Aorta (tissue), 5 donors: ENCODE data around the gene GSTA3. TPM values are rescaled to one million over a fixed set of nuclear protein-coding genes. Genes with fewer than 3 reads are reported as not detected.
"Not testable (repeated sequence)": the region's sequence is repeated elsewhere in the genome, so short reads cannot be mapped to it uniquely, and the experiment has no call there.

Experiments used
- ATAC-seq: fragments of 200-7000 bp; cut with Tn5 transposase; one replicate; pipeline ENCODE4 v1.9.1; 2022; ENCODE audit warnings: moderate library complexity; ENCODE audit not compliant: low FRiP score
- DNase-seq, 2 donors: peaks; one replicate each; pipeline ENCODE4 v3.0.0-alpha.2; 2020
- H3K27ac ChIP-seq, 2 donors: one replicate each; pipeline ENCODE4 v1.5.1; 2013; ENCODE audit warnings: low read length in 2 of 2, mild to moderate bottlenecking in 2 of 2, moderate library complexity in 2 of 2, control low read depth in 1 of 2, inconsistent platforms in 1 of 2, low read depth in 1 of 2
- H3K27me3 ChIP-seq, 2 donors: one replicate each; pipeline ENCODE4 v1.6.1; 2013; ENCODE audit warnings: control low read depth in 1 of 2, low read length in 1 of 2, mild to moderate bottlenecking in 1 of 2, moderate library complexity in 1 of 2; ENCODE audit not compliant: insufficient read depth in 2 of 2, control insufficient read depth in 1 of 2
- H3K36me3 ChIP-seq, 2 donors: one replicate each; pipeline ENCODE4 v1.6.1; 2013; ENCODE audit warnings: control low read depth in 1 of 2, low read length in 1 of 2, mild to moderate bottlenecking in 1 of 2; ENCODE audit not compliant: insufficient read depth in 2 of 2, control insufficient read depth in 1 of 2
- H3K4me1 ChIP-seq, 2 donors: one replicate each; pipeline ENCODE4 v1.6.1; 2013; ENCODE audit warnings: low read length in 2 of 2, control low read depth in 1 of 2, mild to moderate bottlenecking in 1 of 2, moderate library complexity in 1 of 2; ENCODE audit not compliant: insufficient read depth in 2 of 2, control insufficient read depth in 1 of 2
- H3K4me3 ChIP-seq, 2 donors: one replicate each; pipeline ENCODE4 v1.5.1; 2013; ENCODE audit warnings: low read length in 2 of 2, control low read depth in 1 of 2, mild to moderate bottlenecking in 1 of 2
- H3K9me3 ChIP-seq: one replicate; pipeline ENCODE4 v1.6.1; 2013; ENCODE audit warnings: mild to moderate bottlenecking, low read length; ENCODE audit not compliant: control insufficient read depth
- WGBS, 2 donors: extraction: QIAGEN DNeasy Blood & Tissue Kit; methylation state at CpG; one replicate each; pipeline ENCODE4 v1.1.7; 2013; 5-methylcytosine and 5-hydroxymethylcytosine counted together
- intact Hi-C, 2 donors: fragments of 100-400 bp; cut with DNase I; formaldehyde crosslinking; loops; one replicate each; pipeline versions ENCODE4 v1.14.2 to v1.15.0; 2022
- polyA plus RNA-seq, 2 donors: library from polyadenylated mRNA; stranded (reverse); fragments of 200-250 nt; gene quantifications; one replicate each; pipeline ENCODE4 v1.2.3, GENCODE V29; 2013
- total RNA-seq, 2 donors: library from RNA; stranded (reverse); fragmentation: NEBNext Ultra II Directional; extraction: Animal tissue kit (Norgen Biotek cat#: 25700); gene quantifications; one replicate each; pipeline ENCODE4 v1.2.1, GENCODE V29; 2021
- donor health status: healthy with polysubstance abuse.
- donor health status: Bipolar disorder and iron deficiency.
- donor health status: DM: no; HTN: no; CAD: no.
- donor health status: DM: no; HTN: no; CAD: no.
- donor health status: DM: yes; HTN: yes; CAD: no.

GSTA3 gene
- total and polyA plus RNA-seq, 4 donors, result not detected

GRCh38 chr6:52921743-52922142, 12.2 kb upstream of the GSTA3 start:
- WGBS, 2 donors, result 95 to 97% methylated on average over 6 of the region's 6 CpGs

GRCh38 chr6:52919511-52919910, 10.0 kb upstream of the GSTA3 start:
- H3K36me3 ChIP-seq, intact Hi-C loops, H3K4me1 ChIP-seq, H3K27me3 ChIP-seq, ATAC-seq, H3K4me3 ChIP-seq, H3K9me3 ChIP-seq, DNase-seq, H3K27ac ChIP-seq: not testable (repeated sequence)
- 75 to 79% methylated on average over 1 of the region's 1 CpG for WGBS, 2 donors

More at GRCh38 chr6:52921743-52922142, 12.2 kb upstream of the GSTA3 start:
- intact Hi-C loops, result no loop called here
- no peak overlapping the region for H3K4me3 ChIP-seq
- ATAC-seq (no peak), DNase-seq (no peak)
- no peaks in the 10 kb centered on the region for H3K27me3 ChIP-seq
- H3K9me3 ChIP-seq, result no peaks in the 10 kb centered on the region
- H3K27ac ChIP-seq, result no peak overlapping the region
- H3K4me1 ChIP-seq, result no peaks in the 10 kb centered on the region
- H3K36me3 ChIP-seq, result no peaks in the 10 kb centered on the region

- WGBS, 2 donors, result 94% methylated on average over 1 of the region's 1 CpG
- intact Hi-C loops, H3K4me1 ChIP-seq, H3K27ac ChIP-seq, ATAC-seq, DNase-seq, H3K9me3 ChIP-seq, H3K27me3 ChIP-seq, H3K36me3 ChIP-seq, H3K4me3 ChIP-seq: not testable (repeated sequence)
Observed at GRCh38 chr6:52918771-52919170, 9.3 kb upstream of the GSTA3 start.

GRCh38 chr6:52918027-52918686, 8.7 kb upstream of the GSTA3 start:
- H3K27ac ChIP-seq, DNase-seq, ATAC-seq, H3K27me3 ChIP-seq, H3K9me3 ChIP-seq, H3K4me1 ChIP-seq, intact Hi-C loops, H3K4me3 ChIP-seq, H3K36me3 ChIP-seq: not testable (repeated sequence)
- 43 to 46% methylated on average over 9 of the region's 9 CpGs for WGBS, 2 donors

- Histone ChIP-seq H3K27me3 (no peaks in the 10 kb centered on the region), H3K27ac (no peak overlapping the region), H3K9me3 (no peaks in the 10 kb centered on the region), H3K36me3 (no peaks in the 10 kb centered on the region), H3K4me1 (no peaks in the 10 kb centered on the region), H3K4me3 (no peak overlapping the region)
- no peak for DNase-seq
- intact Hi-C loops, result no loop called here
- ATAC-seq, result no peak
Observed at GRCh38 chr6:52914516-52914915, 5.0 kb upstream of the GSTA3 start.

- Histone ChIP-seq H3K27ac (no peak overlapping the region), H3K27me3 (no peaks in the 10 kb centered on the region), H3K36me3 (no peaks in the 10 kb centered on the region), H3K9me3 (no peaks in the 10 kb centered on the region), H3K4me3 (no peak overlapping the region), H3K4me1 (no peaks in the 10 kb centered on the region)
- WGBS, 2 donors, result 90 to 93% methylated on average over 4 of the region's 4 CpGs
- DNase-seq, result no peak
- intact Hi-C loops, result no loop called here
- ATAC-seq, result no peak
Observed at GRCh38 chr6:52910091-52910490, 593 bp upstream of the GSTA3 start.

- Histone ChIP-seq H3K4me1 (no peaks in the 10 kb centered on the region), H3K27me3 (no peaks in the 10 kb centered on the region), H3K4me3 (no peak overlapping the region), H3K27ac (no peak overlapping the region), H3K36me3 (no peaks in the 10 kb centered on the region), H3K9me3 (no peaks in the 10 kb centered on the region)
- WGBS, 2 donors, result 75 to 86% methylated on average over 3 of the region's 3 CpGs
- DNase-seq (no peak), ATAC-seq (no peak)
- intact Hi-C loops, result no loop called here
Observed at GRCh38 chr6:52909131-52909530, 367 bp downstream of the GSTA3 start.

GRCh38 chr6:52908526-52908925, 972 bp downstream of the GSTA3 start:
- Histone ChIP-seq H3K36me3 (no peaks in the 10 kb centered on the region), H3K27ac (no peak overlapping the region), H3K4me3 (no peak overlapping the region), H3K9me3 (no peaks in the 10 kb centered on the region), H3K4me1 (no peaks in the 10 kb centered on the region), H3K27me3 (no peaks in the 10 kb centered on the region)
- intact Hi-C loops, result no loop called here
- no peak for ATAC-seq
- no peak for DNase-seq
- WGBS, 2 donors, result 15 to 17% methylated on average over 2 of the region's 2 CpGs

GRCh38 chr6:52904562-52905279, 4.8 kb downstream of the GSTA3 start:
- Histone ChIP-seq H3K4me1 (no peaks in the 10 kb centered on the region), H3K4me3 (no peak overlapping the region), H3K27ac (no peak overlapping the region), H3K9me3 (no peaks in the 10 kb centered on the region), H3K27me3 (no peaks in the 10 kb centered on the region), H3K36me3 (no peaks in the 10 kb centered on the region)
- intact Hi-C loops, result no loop called here
- ATAC-seq, result no peak
- DNase-seq, result no peak
- WGBS, 2 donors, result 71 to 74% methylated on average over 6 of the region's 6 CpGs
